ENCODE measurements around the gene PRKCE.

The PRKCE gene

GRCh38 chr2:45759310-45759851, 107.9 kb downstream of the PRKCE start:
- no peak for DNase-seq

- no peak for DNase-seq
Observed at GRCh38 chr2:45761635-45762034, 110.2 kb downstream of the PRKCE start.

GRCh38 chr2:45763255-45763654, 111.8 kb downstream of the PRKCE start:
- no peak for DNase-seq

GRCh38 chr2:45763797-45764196, 112.3 kb downstream of the PRKCE start:
- no peak for DNase-seq

- DNase-seq: no peak
Observed at GRCh38 chr2:45765007-45765727, 113.7 kb downstream of the PRKCE start.

GRCh38 chr2:45765728-45766254, 114.3 kb downstream of the PRKCE start:
- DNase-seq: no peak

- DNase-seq: no peak
Observed at GRCh38 chr2:45768208-45768607, 116.7 kb downstream of the PRKCE start.

- no peak for DNase-seq
Observed at GRCh38 chr2:45769056-45769455, 117.6 kb downstream of the PRKCE start.

GRCh38 chr2:45769854-45770576, 118.5 kb downstream of the PRKCE start:
- DNase-seq: no peak

GRCh38 chr2:45770811-45771210, 119.3 kb downstream of the PRKCE start:
- no peak for DNase-seq

GRCh38 chr2:45771261-45771660, 119.8 kb downstream of the PRKCE start:
- DNase-seq: no peak

- DNase-seq: no peak
Observed at GRCh38 chr2:45772038-45772437, 120.6 kb downstream of the PRKCE start.

GRCh38 chr2:45773909-45774308, 122.4 kb downstream of the PRKCE start:
- DNase-seq: no peak

GRCh38 chr2:45774688-45775244, 123.3 kb downstream of the PRKCE start:
- DNase-seq: no peak

GRCh38 chr2:45776160-45776955, 124.9 kb downstream of the PRKCE start:
- no peak for DNase-seq

GRCh38 chr2:45777996-45778719, 126.7 kb downstream of the PRKCE start:
- no peak for DNase-seq

GRCh38 chr2:45778720-45779171, 127.3 kb downstream of the PRKCE start:
- DNase-seq: peak; percentile 18

GRCh38 chr2:45780541-45781463, 129.3 kb downstream of the PRKCE start:
- no peak for DNase-seq

- DNase-seq: no peak
Observed at GRCh38 chr2:45781464-45781811, 130.0 kb downstream of the PRKCE start.

GRCh38 chr2:45782436-45782835, 131.0 kb downstream of the PRKCE start:
- DNase-seq: no peak

GRCh38 chr2:45782986-45783385, 131.5 kb downstream of the PRKCE start:
- DNase-seq: no peak

All from kidney glomerular epithelial cell (primary cell).